Liver (tissue), 3 donors: Measurements from ENCODE around the gene ANKRD30B.

Source experiments
- GABPA ChIP-seq, 2 donors: IDR thresholded peaks in 1 of 2; conservative IDR thresholded peaks in 1 of 2; 2 replicates each; pipeline ENCODE4 v1.6.1; 2016; ENCODE audit warnings: antibody characterized with exemption in 2 of 2, mild to moderate bottlenecking in 1 of 2, moderate library complexity in 1 of 2
- JUND ChIP-seq, 2 donors: IDR thresholded peaks; 2 replicates each; pipeline ENCODE4 v1.6.1; 2016; ENCODE audit warnings: antibody characterized with exemption in 2 of 2
- RAD21 ChIP-seq, 2 donors: IDR thresholded peaks; 2 replicates each; pipeline ENCODE4 v1.6.1; 2016; ENCODE audit warnings: antibody characterized with exemption in 2 of 2, mild to moderate bottlenecking in 2 of 2
- SP1 ChIP-seq: IDR thresholded peaks from 2 replicates; pipeline ENCODE4 v1.6.1; 2018; ENCODE audit warnings: antibody characterized with exemption, mild to moderate bottlenecking
- TF ChIP-seq, protein P1 (sequence below): fragments of 150-350 bp; IDR thresholded peaks from 2 replicates; pipeline ENCODE4 v1.5.1; 2017; ENCODE audit warnings: improper control_type of control experiment, low read depth, low read length; ENCODE audit not compliant: missing input control
- TF ChIP-seq, protein P2 (sequence below): IDR thresholded peaks from 2 replicates; pipeline ENCODE4 v1.6.1; 2016; ENCODE audit warnings: antibody characterized with exemption
- TF ChIP-seq, protein P3 (sequence below): IDR thresholded peaks from 2 replicates; pipeline ENCODE4 v1.6.1; 2016; ENCODE audit warnings: antibody characterized with exemption
- TF ChIP-seq, protein P4 (sequence below): IDR thresholded peaks from 2 replicates; pipeline ENCODE4 v1.6.1; 2016; ENCODE audit warnings: antibody characterized with exemption, mild to moderate bottlenecking
- donor health status: healthy.
- donor health status: healthy.

DNA sequence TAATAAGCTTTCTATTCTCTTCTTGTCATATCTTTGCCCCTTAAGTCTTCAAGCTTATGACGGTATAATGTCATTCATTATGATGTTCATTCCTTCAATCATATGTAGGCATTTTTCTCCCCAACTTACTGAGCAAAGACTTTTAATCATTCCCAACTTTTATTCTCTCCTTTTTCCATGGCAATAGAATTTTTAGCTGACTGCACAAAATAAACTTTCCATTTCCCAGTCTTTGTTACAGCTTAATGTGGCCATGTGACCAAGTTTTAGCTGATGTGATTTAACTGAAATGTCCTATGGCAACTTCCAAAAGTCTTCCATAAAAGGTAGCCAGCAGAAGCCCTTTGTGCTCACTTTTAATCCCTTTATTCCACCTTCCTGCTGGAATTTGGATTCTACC, 152.5 kb downstream of the ANKRD30B start:
- TF ChIP-seq, protein P1, sequence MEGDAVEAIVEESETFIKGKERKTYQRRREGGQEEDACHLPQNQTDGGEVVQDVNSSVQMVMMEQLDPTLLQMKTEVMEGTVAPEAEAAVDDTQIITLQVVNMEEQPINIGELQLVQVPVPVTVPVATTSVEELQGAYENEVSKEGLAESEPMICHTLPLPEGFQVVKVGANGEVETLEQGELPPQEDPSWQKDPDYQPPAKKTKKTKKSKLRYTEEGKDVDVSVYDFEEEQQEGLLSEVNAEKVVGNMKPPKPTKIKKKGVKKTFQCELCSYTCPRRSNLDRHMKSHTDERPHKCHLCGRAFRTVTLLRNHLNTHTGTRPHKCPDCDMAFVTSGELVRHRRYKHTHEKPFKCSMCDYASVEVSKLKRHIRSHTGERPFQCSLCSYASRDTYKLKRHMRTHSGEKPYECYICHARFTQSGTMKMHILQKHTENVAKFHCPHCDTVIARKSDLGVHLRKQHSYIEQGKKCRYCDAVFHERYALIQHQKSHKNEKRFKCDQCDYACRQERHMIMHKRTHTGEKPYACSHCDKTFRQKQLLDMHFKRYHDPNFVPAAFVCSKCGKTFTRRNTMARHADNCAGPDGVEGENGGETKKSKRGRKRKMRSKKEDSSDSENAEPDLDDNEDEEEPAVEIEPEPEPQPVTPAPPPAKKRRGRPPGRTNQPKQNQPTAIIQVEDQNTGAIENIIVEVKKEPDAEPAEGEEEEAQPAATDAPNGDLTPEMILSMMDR: no peak
- TF ChIP-seq, protein P2, sequence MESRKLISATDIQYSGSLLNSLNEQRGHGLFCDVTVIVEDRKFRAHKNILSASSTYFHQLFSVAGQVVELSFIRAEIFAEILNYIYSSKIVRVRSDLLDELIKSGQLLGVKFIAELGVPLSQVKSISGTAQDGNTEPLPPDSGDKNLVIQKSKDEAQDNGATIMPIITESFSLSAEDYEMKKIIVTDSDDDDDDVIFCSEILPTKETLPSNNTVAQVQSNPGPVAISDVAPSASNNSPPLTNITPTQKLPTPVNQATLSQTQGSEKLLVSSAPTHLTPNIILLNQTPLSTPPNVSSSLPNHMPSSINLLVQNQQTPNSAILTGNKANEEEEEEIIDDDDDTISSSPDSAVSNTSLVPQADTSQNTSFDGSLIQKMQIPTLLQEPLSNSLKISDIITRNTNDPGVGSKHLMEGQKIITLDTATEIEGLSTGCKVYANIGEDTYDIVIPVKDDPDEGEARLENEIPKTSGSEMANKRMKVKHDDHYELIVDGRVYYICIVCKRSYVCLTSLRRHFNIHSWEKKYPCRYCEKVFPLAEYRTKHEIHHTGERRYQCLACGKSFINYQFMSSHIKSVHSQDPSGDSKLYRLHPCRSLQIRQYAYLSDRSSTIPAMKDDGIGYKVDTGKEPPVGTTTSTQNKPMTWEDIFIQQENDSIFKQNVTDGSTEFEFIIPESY: no peak
- TF ChIP-seq, protein P3, sequence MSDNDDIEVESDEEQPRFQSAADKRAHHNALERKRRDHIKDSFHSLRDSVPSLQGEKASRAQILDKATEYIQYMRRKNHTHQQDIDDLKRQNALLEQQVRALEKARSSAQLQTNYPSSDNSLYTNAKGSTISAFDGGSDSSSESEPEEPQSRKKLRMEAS: no peak
- TF ChIP-seq JUND (IDR thresholded peaks at IDR 0.05) (no peak), GABPA (IDR thresholded peaks at IDR 0.05 in 1 of 2, conservative IDR thresholded peaks at IDR 0.05 in 1 of 2) (no peak), SP1 (no peak), RAD21 (IDR thresholded peaks at IDR 0.05) (no peak)
- TF ChIP-seq, protein P4, sequence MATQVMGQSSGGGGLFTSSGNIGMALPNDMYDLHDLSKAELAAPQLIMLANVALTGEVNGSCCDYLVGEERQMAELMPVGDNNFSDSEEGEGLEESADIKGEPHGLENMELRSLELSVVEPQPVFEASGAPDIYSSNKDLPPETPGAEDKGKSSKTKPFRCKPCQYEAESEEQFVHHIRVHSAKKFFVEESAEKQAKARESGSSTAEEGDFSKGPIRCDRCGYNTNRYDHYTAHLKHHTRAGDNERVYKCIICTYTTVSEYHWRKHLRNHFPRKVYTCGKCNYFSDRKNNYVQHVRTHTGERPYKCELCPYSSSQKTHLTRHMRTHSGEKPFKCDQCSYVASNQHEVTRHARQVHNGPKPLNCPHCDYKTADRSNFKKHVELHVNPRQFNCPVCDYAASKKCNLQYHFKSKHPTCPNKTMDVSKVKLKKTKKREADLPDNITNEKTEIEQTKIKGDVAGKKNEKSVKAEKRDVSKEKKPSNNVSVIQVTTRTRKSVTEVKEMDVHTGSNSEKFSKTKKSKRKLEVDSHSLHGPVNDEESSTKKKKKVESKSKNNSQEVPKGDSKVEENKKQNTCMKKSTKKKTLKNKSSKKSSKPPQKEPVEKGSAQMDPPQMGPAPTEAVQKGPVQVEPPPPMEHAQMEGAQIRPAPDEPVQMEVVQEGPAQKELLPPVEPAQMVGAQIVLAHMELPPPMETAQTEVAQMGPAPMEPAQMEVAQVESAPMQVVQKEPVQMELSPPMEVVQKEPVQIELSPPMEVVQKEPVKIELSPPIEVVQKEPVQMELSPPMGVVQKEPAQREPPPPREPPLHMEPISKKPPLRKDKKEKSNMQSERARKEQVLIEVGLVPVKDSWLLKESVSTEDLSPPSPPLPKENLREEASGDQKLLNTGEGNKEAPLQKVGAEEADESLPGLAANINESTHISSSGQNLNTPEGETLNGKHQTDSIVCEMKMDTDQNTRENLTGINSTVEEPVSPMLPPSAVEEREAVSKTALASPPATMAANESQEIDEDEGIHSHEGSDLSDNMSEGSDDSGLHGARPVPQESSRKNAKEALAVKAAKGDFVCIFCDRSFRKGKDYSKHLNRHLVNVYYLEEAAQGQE: no peak
